HEK293 (cell line): ENCODE results near the gene ARHGEF5.

Experiments
- KLF7 ChIP-seq: fragments of 450-650 bp; formaldehyde crosslinking; IDR thresholded peaks from 2 replicates; pipeline ENCODE4 v1.5.1; 2016; ENCODE audit warnings: missing biosample characterization, missing genetic modification characterization, borderline replicate concordance
- ZNF24 ChIP-seq: fragments of 450-650 bp; formaldehyde crosslinking; IDR thresholded peaks from 2 replicates; pipeline ENCODE4 v1.5.1; 2016; ENCODE audit warnings: missing biosample characterization, missing genetic modification characterization
- ZNF600 ChIP-seq: fragments of 450-650 bp; formaldehyde crosslinking; IDR thresholded peaks from 2 replicates; pipeline ENCODE4 v1.5.1; 2016; ENCODE audit warnings: missing biosample characterization, missing genetic modification characterization
- TF ChIP-seq, protein P1 (sequence below): fragments of 450-650 bp; formaldehyde crosslinking; IDR thresholded peaks from 2 replicates; pipeline ENCODE4 v1.5.1; 2016; ENCODE audit warnings: missing biosample characterization, missing genetic modification characterization
- TF ChIP-seq, protein P2 (sequence below): fragments of 450-650 bp; formaldehyde crosslinking; IDR thresholded peaks from 2 replicates; pipeline ENCODE4 v1.5.1; 2016; ENCODE audit warnings: missing biosample characterization, missing genetic modification characterization, borderline replicate concordance

DNA sequence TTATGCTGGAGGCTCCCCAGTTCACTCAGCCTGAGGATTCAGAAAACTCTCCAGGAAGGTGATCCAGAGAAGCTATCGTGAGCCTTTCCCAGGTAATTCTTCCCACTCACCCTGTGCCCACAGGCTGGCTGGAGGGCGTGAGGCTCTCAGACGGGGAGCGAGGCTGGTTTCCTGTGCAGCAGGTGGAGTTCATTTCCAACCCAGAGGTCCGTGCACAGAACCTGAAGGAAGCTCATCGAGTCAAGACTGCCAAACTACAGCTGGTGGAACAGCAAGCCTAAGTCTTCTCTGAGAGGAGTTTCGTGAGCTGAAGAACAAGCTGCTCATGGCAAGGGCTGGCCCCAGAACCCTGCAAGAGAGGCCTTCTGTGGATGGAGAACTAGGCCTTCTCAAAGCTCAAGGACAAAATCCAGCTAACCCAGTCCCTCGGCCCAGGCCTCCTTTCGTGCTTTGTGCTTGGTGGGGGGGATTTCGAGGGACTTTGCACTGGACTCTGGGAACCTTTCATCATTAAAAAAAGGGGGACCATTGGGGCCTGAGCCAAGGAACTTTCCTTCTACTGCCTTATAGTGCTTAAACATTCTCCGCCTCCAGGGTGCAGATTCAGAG is 24.7 kb downstream of the ARHGEF5 start:
- TF ChIP-seq, protein P1, sequence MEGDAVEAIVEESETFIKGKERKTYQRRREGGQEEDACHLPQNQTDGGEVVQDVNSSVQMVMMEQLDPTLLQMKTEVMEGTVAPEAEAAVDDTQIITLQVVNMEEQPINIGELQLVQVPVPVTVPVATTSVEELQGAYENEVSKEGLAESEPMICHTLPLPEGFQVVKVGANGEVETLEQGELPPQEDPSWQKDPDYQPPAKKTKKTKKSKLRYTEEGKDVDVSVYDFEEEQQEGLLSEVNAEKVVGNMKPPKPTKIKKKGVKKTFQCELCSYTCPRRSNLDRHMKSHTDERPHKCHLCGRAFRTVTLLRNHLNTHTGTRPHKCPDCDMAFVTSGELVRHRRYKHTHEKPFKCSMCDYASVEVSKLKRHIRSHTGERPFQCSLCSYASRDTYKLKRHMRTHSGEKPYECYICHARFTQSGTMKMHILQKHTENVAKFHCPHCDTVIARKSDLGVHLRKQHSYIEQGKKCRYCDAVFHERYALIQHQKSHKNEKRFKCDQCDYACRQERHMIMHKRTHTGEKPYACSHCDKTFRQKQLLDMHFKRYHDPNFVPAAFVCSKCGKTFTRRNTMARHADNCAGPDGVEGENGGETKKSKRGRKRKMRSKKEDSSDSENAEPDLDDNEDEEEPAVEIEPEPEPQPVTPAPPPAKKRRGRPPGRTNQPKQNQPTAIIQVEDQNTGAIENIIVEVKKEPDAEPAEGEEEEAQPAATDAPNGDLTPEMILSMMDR (tag by site-specific recombination), result no peak
- TF ChIP-seq ZNF24, result no peak
- TF ChIP-seq ZNF600, result no peak
- TF ChIP-seq, protein P2, sequence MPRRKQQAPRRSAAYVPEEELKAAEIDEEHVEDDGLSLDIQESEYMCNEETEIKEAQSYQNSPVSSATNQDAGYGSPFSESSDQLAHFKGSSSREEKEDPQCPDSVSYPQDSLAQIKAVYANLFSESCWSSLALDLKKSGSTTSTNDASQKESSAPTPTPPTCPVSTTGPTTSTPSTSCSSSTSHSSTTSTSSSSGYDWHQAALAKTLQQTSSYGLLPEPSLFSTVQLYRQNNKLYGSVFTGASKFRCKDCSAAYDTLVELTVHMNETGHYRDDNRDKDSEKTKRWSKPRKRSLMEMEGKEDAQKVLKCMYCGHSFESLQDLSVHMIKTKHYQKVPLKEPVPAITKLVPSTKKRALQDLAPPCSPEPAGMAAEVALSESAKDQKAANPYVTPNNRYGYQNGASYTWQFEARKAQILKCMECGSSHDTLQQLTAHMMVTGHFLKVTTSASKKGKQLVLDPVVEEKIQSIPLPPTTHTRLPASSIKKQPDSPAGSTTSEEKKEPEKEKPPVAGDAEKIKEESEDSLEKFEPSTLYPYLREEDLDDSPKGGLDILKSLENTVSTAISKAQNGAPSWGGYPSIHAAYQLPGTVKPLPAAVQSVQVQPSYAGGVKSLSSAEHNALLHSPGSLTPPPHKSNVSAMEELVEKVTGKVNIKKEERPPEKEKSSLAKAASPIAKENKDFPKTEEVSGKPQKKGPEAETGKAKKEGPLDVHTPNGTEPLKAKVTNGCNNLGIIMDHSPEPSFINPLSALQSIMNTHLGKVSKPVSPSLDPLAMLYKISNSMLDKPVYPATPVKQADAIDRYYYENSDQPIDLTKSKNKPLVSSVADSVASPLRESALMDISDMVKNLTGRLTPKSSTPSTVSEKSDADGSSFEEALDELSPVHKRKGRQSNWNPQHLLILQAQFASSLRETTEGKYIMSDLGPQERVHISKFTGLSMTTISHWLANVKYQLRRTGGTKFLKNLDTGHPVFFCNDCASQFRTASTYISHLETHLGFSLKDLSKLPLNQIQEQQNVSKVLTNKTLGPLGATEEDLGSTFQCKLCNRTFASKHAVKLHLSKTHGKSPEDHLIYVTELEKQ (tag by site-specific recombination), result no peak
- TF ChIP-seq KLF7 (tag by site-specific recombination), result no peak
